Endothelial cell of umbilical vein (primary cell): Measurements from ENCODE around the gene ZNF804B. TPM values are rescaled to one million over a fixed set of nuclear protein-coding genes. Genes with fewer than 3 reads are reported as not detected.

Source experiments
- BruUV-seq: library from RNA; stranded (reverse); fragments of 400-500 nt; replicated peaks from 2 replicates; lab custom pipeline; 2021; lab: Mats Ljungman, UMichigan
- CTCF ChIA-PET: fragments of 300-600, 350-600 bp; sonication (Branson Sonifier 250); formaldehyde crosslinking; loops from one replicate; lab custom pipeline; 2021; ENCODE audit warnings: antibody characterized with exemption, inconsistent platforms; lab: Charles Lee
- POLR2A ChIA-PET: fragments of 300-600, 350-600 bp; sonication (Branson Sonifier 250); formaldehyde crosslinking; loops from one replicate; lab custom pipeline; 2021; ENCODE audit warnings: antibody characterized with exemption, inconsistent platforms; lab: Charles Lee
- DNase-seq: peaks from one replicate; pipeline ENCODE4 v3.0.0-alpha.2; 2011; ENCODE audit warnings: low read depth, low spot score
- FAIRE-seq: peaks from 2 replicates; lab custom pipeline; 2011; peaks lifted over from hg19 to GRCh38; lab: Jason Lieb, UNC
- H2AFZ ChIP-seq: 2 replicates; pipeline ENCODE4 v1.6.0; 2012; ENCODE audit warnings: low read depth, low read length, control low read depth, inconsistent platforms
- H3K27ac ChIP-seq: 2 replicates; pipeline ENCODE4 v1.5.1; 2011; ENCODE audit warnings: low read depth, mild to moderate bottlenecking, control low read depth, low read length, moderate library complexity; ENCODE audit not compliant: insufficient read depth
- H3K27me3 ChIP-seq, 2 experiments: 2 replicates each; pipeline versions ENCODE4 v1.6.0 to v1.6.1; 2011; ENCODE audit warnings: low read length in 2 of 2, mixed read lengths in 1 of 2; ENCODE audit not compliant: control insufficient read depth in 2 of 2, insufficient read depth in 2 of 2
- H3K36me3 ChIP-seq, 2 experiments: 2 replicates in 1 of 2; 3 replicates in 1 of 2; pipeline ENCODE4 v1.5.1; 2011; ENCODE audit warnings: low read length in 2 of 2, mild to moderate bottlenecking in 1 of 2, moderate library complexity in 1 of 2; ENCODE audit not compliant: control insufficient read depth in 2 of 2, insufficient read depth in 2 of 2; ENCODE audit errors: extremely low read depth in 1 of 2
- H3K4me1 ChIP-seq: 3 replicates; pipeline ENCODE4 v1.5.1; 2011; ENCODE audit warnings: mild to moderate bottlenecking, low read length; ENCODE audit not compliant: control insufficient read depth, insufficient read depth; ENCODE audit errors: extremely low read depth
- H3K4me2 ChIP-seq: 2 replicates; pipeline ENCODE4 v1.6.1; 2011; ENCODE audit warnings: low read length, control low read depth, mixed read lengths; ENCODE audit not compliant: insufficient read depth
- H3K4me3 ChIP-seq, 3 experiments: fragments of 200-600 bp in 1 of 3; sonication (generic), shearing (Covaris generic) in 1 of 3; replicated peaks in 1 of 3; 2 replicates each; pipeline ENCODE4 v1.5.1; 2011 to 2016; ENCODE audit warnings: control low read depth in 3 of 3, low read length in 3 of 3, mild to moderate bottlenecking in 2 of 3, inconsistent platforms in 1 of 3, low read depth in 1 of 3, moderate library complexity in 1 of 3; ENCODE audit not compliant: insufficient read depth in 1 of 3
- H3K79me2 ChIP-seq: 2 replicates; pipeline ENCODE4 v1.6.0; 2012; ENCODE audit warnings: low read length, inconsistent platforms; ENCODE audit not compliant: control insufficient read depth, insufficient read depth
- H3K9ac ChIP-seq: replicated peaks from 2 replicates; pipeline ENCODE3; 2011; ENCODE audit warnings: low read length, control low read depth; ENCODE audit not compliant: insufficient read depth; ENCODE audit errors: extremely low read depth
- H3K9me1 ChIP-seq: replicated peaks from 3 replicates; pipeline ENCODE4 v1.6.0; 2011; ENCODE audit warnings: mild to moderate bottlenecking, low read length; ENCODE audit not compliant: control insufficient read depth, insufficient read depth; ENCODE audit errors: extremely low read depth
- H3K9me3 ChIP-seq: replicated peaks from 2 replicates; pipeline ENCODE4 v1.5.1; 2012; ENCODE audit warnings: low read length, inconsistent platforms; ENCODE audit not compliant: control insufficient read depth, insufficient read depth
- H4K20me1 ChIP-seq: replicated peaks from 2 replicates; pipeline ENCODE3; 2011; ENCODE audit warnings: mild to moderate bottlenecking, low read length; ENCODE audit not compliant: control insufficient read depth, insufficient read depth; ENCODE audit errors: extremely low read depth
- CTCF ChIP-seq, 2 donors: IDR thresholded peaks; 1 replicate in 1 of 2; 2 replicates in 1 of 2; pipeline ENCODE4 v1.5.1; 2011; ENCODE audit warnings: low read length in 2 of 2, mild to moderate bottlenecking in 2 of 2, moderate library complexity in 2 of 2, control low read depth in 1 of 2, inconsistent platforms in 1 of 2, low read depth in 1 of 2; ENCODE audit not compliant: insufficient read depth in 1 of 2; ENCODE audit errors: extremely low read depth in 1 of 2
- EZH2 ChIP-seq: IDR thresholded peaks from 2 replicates; pipeline ENCODE4 v1.6.1; 2012; ENCODE audit warnings: borderline replicate concordance, low read depth, mild to moderate bottlenecking, moderate library complexity, low read length, inconsistent platforms; ENCODE audit not compliant: severe bottlenecking
- FOS ChIP-seq: IDR thresholded peaks from 2 replicates; pipeline ENCODE4 v1.6.1; 2011; ENCODE audit warnings: mild to moderate bottlenecking, low read length, moderate library complexity, borderline replicate concordance; ENCODE audit not compliant: insufficient read depth
- GATA2 ChIP-seq: IDR thresholded peaks from 2 replicates; pipeline ENCODE4 v1.7.0; 2011; ENCODE audit warnings: low read depth, mild to moderate bottlenecking, moderate library complexity, mixed read lengths, low read length; ENCODE audit not compliant: insufficient read length, insufficient read depth
- JUN ChIP-seq: IDR thresholded peaks from 2 replicates; pipeline ENCODE4 v1.6.1; 2011; ENCODE audit warnings: borderline replicate concordance, low read depth; ENCODE audit not compliant: insufficient read length, insufficient read depth
- MAX ChIP-seq: IDR thresholded peaks from 2 replicates; pipeline ENCODE4 v1.6.1; 2011; ENCODE audit not compliant: insufficient read depth, insufficient read length
- MYC ChIP-seq: IDR thresholded peaks from one replicate; pipeline ENCODE4 v1.6.1; 2011; ENCODE audit warnings: mild to moderate bottlenecking, low read depth, low read length
- POLR2A ChIP-seq: IDR thresholded peaks from 2 replicates; pipeline ENCODE4 v1.6.1; 2012; ENCODE audit warnings: low read depth, mild to moderate bottlenecking, control low read depth, low read length
- POLR2AphosphoS5 ChIP-seq: IDR thresholded peaks from 2 replicates; pipeline ENCODE4 v1.6.1; 2012; ENCODE audit warnings: low read depth, mild to moderate bottlenecking, control low read depth, low read length, moderate library complexity; ENCODE audit not compliant: insufficient read depth
- dilution Hi-C: fragments of 300-500 bp; cut with MboI; formaldehyde crosslinking; loops from one replicate; pipeline ENCODE4 v1.15.0; 2019; ENCODE audit warnings: low sequenced_read_pairs; ENCODE audit not compliant: extremely low pct_ligation_motif_present
- intact Hi-C: fragments of 100-400 bp; cut with micrococcal nuclease; formaldehyde crosslinking; loops from one replicate; pipeline ENCODE4 v1.10.0; 2022
- polyA plus RNA-seq, 4 experiments: library from polyadenylated mRNA; depleted of rRNA in 3 of 4; stranded (reverse) in 3 of 4; unstranded in 1 of 4; fragments of >200 nt; gene quantifications; 2 replicates each; pipeline versions ENCODE4 v1.2.1 to v1.2.3, GENCODE V29; 2011 to 2012; ENCODE audit warnings: missing spikeins in 1 of 4
- total RNA-seq: library from RNA; stranded (reverse); gene quantifications from 2 replicates; pipeline ENCODE4 v1.2.3, GENCODE V29; 2021

ZNF804B gene
- total and polyA plus RNA-seq, 2 donors (not counting 3 experiments of a cell fraction or from before 2014, with no cell fraction given) = not detected

GRCh38 chr7:88985295-88985694 lies 225.8 kb downstream of the ZNF804B start:
- H3K27ac ChIP-seq = no peak overlapping the region
- TF ChIP-seq CTCF (IDR thresholded peaks at IDR 0.05; ENCODE audit: extremely low read depth in 1 of 2, insufficient read depth in 1 of 2, low read depth in 1 of 2, low read length in 2 of 2) = no peak
- no peak for TF ChIP-seq POLR2A
- no peak for TF ChIP-seq GATA2
- no peak for TF ChIP-seq JUN
- TF ChIP-seq EZH2 = no peak
- TF ChIP-seq FOS = no peak
- no peak for TF ChIP-seq MYC
- no peak for TF ChIP-seq MAX
- TF ChIP-seq POLR2AphosphoS5 = no peak
- FAIRE-seq (no peak), DNase-seq (no peak)
- no peaks in the 10 kb centered on the region for H3K36me3 ChIP-seq
- POLR2A ChIA-PET = no interaction called here
- BruUV-seq = no TSS peak
- no peak overlapping the region for H3K9ac ChIP-seq
- H3K4me3 ChIP-seq = no peak overlapping the region
- CTCF ChIA-PET = no interaction called here
- dilution Hi-C loops (no loop called here), intact Hi-C loops (no loop called here)
- H4K20me1 ChIP-seq = no peaks in the 10 kb centered on the region
- H3K79me2 ChIP-seq = no peaks in the 10 kb centered on the region
- H2AFZ ChIP-seq = no peak overlapping the region
- H3K27me3 ChIP-seq = no peaks in the 10 kb centered on the region
- no peak overlapping the region for H3K4me2 ChIP-seq
- peaks cover 2% of the 10 kb centered on the region for H3K9me3 ChIP-seq
- no peaks in the 10 kb centered on the region for H3K4me1 ChIP-seq
- no peaks in the 10 kb centered on the region for H3K9me1 ChIP-seq
